D721Med (cell line): ENCODE data around the gene DUOXA2.

ENCODE experiments used
- DNase-seq: peaks from one replicate; pipeline ENCODE4 v3.0.0; 2011; ENCODE audit warnings: low spot score; ENCODE audit not compliant: insufficient read length
- FAIRE-seq: peaks from 2 replicates; lab custom pipeline; 2011; peaks lifted over from hg19 to GRCh38; lab: Jason Lieb, UNC
- TF ChIP-seq, protein P1 (sequence below): IDR thresholded peaks from 2 replicates; pipeline ENCODE4 v1.5.1; 2012; ENCODE audit warnings: mild to moderate bottlenecking, control low read depth; ENCODE audit not compliant: insufficient read depth; ENCODE audit errors: missing control alignments

DUOXA2 gene

DNA sequence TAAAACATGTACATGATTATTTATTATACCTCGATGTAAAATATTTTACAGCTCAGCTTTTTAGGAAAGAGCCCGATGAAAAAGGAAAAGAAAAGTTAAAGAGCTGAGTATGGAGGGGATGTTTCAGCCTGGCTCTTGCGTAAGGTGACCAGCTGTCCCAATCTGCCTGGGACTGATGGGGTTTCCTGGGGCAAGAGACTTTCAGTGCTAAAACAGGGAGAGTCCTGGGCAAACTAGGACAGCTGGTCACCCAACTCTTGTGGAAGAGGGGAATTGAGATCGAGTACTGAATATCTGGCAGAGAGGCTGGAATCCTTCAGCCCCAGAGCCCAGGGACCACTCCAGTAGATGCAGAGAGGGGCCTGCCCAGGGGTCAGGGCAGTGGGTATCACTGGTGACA, 21.1 kb upstream of the DUOXA2 start:
- TF ChIP-seq, protein P1, sequence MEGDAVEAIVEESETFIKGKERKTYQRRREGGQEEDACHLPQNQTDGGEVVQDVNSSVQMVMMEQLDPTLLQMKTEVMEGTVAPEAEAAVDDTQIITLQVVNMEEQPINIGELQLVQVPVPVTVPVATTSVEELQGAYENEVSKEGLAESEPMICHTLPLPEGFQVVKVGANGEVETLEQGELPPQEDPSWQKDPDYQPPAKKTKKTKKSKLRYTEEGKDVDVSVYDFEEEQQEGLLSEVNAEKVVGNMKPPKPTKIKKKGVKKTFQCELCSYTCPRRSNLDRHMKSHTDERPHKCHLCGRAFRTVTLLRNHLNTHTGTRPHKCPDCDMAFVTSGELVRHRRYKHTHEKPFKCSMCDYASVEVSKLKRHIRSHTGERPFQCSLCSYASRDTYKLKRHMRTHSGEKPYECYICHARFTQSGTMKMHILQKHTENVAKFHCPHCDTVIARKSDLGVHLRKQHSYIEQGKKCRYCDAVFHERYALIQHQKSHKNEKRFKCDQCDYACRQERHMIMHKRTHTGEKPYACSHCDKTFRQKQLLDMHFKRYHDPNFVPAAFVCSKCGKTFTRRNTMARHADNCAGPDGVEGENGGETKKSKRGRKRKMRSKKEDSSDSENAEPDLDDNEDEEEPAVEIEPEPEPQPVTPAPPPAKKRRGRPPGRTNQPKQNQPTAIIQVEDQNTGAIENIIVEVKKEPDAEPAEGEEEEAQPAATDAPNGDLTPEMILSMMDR = no peak
- no peak for DNase-seq
- no peak for FAIRE-seq

GRCh38 chr15:45093622-45094357, 20.3 kb upstream of the DUOXA2 start:
- DNase-seq = no peak
- FAIRE-seq = no peak
- TF ChIP-seq, protein P1 = no peak

GRCh38 chr15:45094358-45094730, 19.8 kb upstream of the DUOXA2 start:
- DNase-seq (no peak), FAIRE-seq (no peak)
- TF ChIP-seq, protein P1 = no peak

GRCh38 chr15:45095661-45096060, 18.5 kb upstream of the DUOXA2 start:
- FAIRE-seq (no peak), DNase-seq (no peak)
- TF ChIP-seq, protein P1 = no peak

GRCh38 chr15:45097466-45097865, 16.7 kb upstream of the DUOXA2 start:
- TF ChIP-seq, protein P1 = no peak
- no peak for FAIRE-seq
- no peak for DNase-seq

DNA sequence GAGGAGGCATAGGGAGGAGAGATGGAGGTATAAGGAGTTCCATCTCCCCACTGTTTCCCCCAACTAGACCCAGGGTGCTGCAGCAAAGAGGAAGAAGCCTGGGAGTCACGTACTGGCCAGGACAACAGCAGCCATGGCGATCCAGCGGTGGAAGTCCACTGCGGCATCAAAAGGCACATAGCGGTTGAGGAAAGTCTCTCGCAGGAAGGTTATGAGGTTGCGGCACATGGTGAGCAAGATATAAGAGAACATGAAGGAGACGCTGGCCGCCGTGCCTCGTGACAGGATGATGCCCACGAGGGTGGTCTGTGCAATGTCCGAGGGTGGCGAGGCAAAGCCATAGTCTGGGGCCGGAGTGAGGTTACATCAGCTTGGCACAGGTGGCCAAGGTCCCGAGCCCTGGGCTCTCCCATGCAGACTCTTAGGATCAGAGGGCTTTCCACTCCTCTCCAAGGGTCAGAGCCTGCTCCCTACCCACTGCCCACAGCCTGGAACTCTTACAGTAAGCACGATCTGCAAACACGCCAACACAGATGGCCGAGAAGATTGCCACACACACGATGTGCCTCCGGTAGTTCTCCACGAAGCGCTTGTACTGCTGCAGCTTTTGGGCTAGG, 14.5 kb upstream of the DUOXA2 start:
- FAIRE-seq (no peak), DNase-seq (no peak)
- TF ChIP-seq, protein P1 = no peak

- TF ChIP-seq, protein P1 = no peak
- FAIRE-seq = no peak
- DNase-seq = no peak
Measured at GRCh38 chr15:45100884-45101625, 13.1 kb upstream of the DUOXA2 start.
